ENCODE data around the gene MC3R. TPM values are rescaled to one million over a fixed set of nuclear protein-coding genes. Genes with fewer than 3 reads are reported as not detected.
A peak's percentile ranks its signal among the peaks of the same experiment; 100 is the strongest.
"Not testable (repeated sequence)": the region's sequence is repeated elsewhere in the genome, so short reads cannot be mapped to it uniquely, and the experiment has no call there.

Gene MC3R
- not detected for total RNA-seq

- H3K27me3 Mint-ChIP-seq = peaks cover 43% of the 10 kb centered on the region
- H3K27ac Mint-ChIP-seq = no peak within 1 kb of the TSS
- peak; percentile 55 for ATAC-seq (replicated peaks)
- H3K36me3 Mint-ChIP-seq (ENCODE audit: low read depth) = no peaks in the 10 kb centered on the region
- H3K4me3 Mint-ChIP-seq = no peak within 1 kb of the TSS
- H3K9me3 Mint-ChIP-seq = no peaks in the 10 kb centered on the region
- no peaks in the 10 kb centered on the region for H3K4me1 Mint-ChIP-seq
Observed at GRCh38 chr20:56247954-56248782, at the start of gene MC3R. TSS of gene MC3R (plus strand) at chr20:56248732. CDS start at chr20:56248844, 112 bp downstream.

GRCh38 chr20:56200456-56200855 lies 48.1 kb upstream of the MC3R start:
- Mint-ChIP-seq H3K4me1 (no peaks in the 10 kb centered on the region), H3K4me3 (no peak overlapping the region), H3K9me3 (peaks cover 16% of the 10 kb centered on the region), H3K27ac (no peak overlapping the region), H3K36me3 (ENCODE audit: low read depth) (no peaks in the 10 kb centered on the region), H3K27me3 (no peaks in the 10 kb centered on the region)
- no peak for ATAC-seq (replicated peaks)

- Mint-ChIP-seq H3K27me3 (no peaks in the 10 kb centered on the region), H3K27ac (no peak overlapping the region), H3K36me3 (ENCODE audit: low read depth) (no peaks in the 10 kb centered on the region), H3K4me3 (no peak overlapping the region), H3K9me3 (peaks cover 16% of the 10 kb centered on the region), H3K4me1 (no peaks in the 10 kb centered on the region)
- no peak for ATAC-seq (replicated peaks)
Observed at GRCh38 chr20:56202493-56203077, 45.9 kb upstream of the MC3R start.

GRCh38 chr20:56204206-56204605 lies 44.3 kb upstream of the MC3R start:
- H3K36me3 Mint-ChIP-seq (ENCODE audit: low read depth) = no peaks in the 10 kb centered on the region
- no peak overlapping the region for H3K4me3 Mint-ChIP-seq
- no peaks in the 10 kb centered on the region for H3K27me3 Mint-ChIP-seq
- H3K9me3 Mint-ChIP-seq = peaks cover 16% of the 10 kb centered on the region
- H3K27ac Mint-ChIP-seq = no peak overlapping the region
- H3K4me1 Mint-ChIP-seq = no peaks in the 10 kb centered on the region
- no peak for ATAC-seq (replicated peaks)

GRCh38 chr20:56205346-56205745 lies 43.2 kb upstream of the MC3R start:
- no peak for ATAC-seq (replicated peaks)
- H3K4me1 Mint-ChIP-seq = no peaks in the 10 kb centered on the region

GRCh38 chr20:56207656-56208055 lies 40.9 kb upstream of the MC3R start:
- Mint-ChIP-seq H3K9me3 (no peaks in the 10 kb centered on the region), H3K36me3 (ENCODE audit: low read depth) (no peaks in the 10 kb centered on the region), H3K27ac (no peak overlapping the region), H3K27me3 (peaks cover 5% of the 10 kb centered on the region), H3K4me3 (no peak overlapping the region), H3K4me1 (no peaks in the 10 kb centered on the region)
- ATAC-seq (replicated peaks) = no peak

More at GRCh38 chr20:56205346-56205745, 43.2 kb upstream of the MC3R start:
- Mint-ChIP-seq H3K9me3 (peaks cover 10% of the 10 kb centered on the region), H3K36me3 (ENCODE audit: low read depth) (no peaks in the 10 kb centered on the region), H3K27ac (no peak overlapping the region), H3K4me3 (no peak overlapping the region), H3K27me3 (peaks cover 1% of the 10 kb centered on the region)

- Mint-ChIP-seq H3K27ac (no peak overlapping the region), H3K4me3 (no peak overlapping the region), H3K4me1 (no peaks in the 10 kb centered on the region), H3K36me3 (ENCODE audit: low read depth) (no peaks in the 10 kb centered on the region), H3K27me3 (peaks cover 5% of the 10 kb centered on the region), H3K9me3 (no peaks in the 10 kb centered on the region)
- ATAC-seq (replicated peaks) = no peak
Observed at GRCh38 chr20:56208121-56208520, 40.4 kb upstream of the MC3R start.

GRCh38 chr20:56211051-56211450 lies 37.5 kb upstream of the MC3R start:
- no peaks in the 10 kb centered on the region for H3K4me1 Mint-ChIP-seq
- no peaks in the 10 kb centered on the region for H3K9me3 Mint-ChIP-seq
- H3K27me3 Mint-ChIP-seq = peaks cover 5% of the 10 kb centered on the region
- H3K36me3 Mint-ChIP-seq (ENCODE audit: low read depth) = no peaks in the 10 kb centered on the region
- no peak overlapping the region for H3K4me3 Mint-ChIP-seq
- H3K27ac Mint-ChIP-seq = no peak overlapping the region
- no peak for ATAC-seq (replicated peaks)

GRCh38 chr20:56212091-56212490 lies 36.4 kb upstream of the MC3R start:
- H3K27me3 Mint-ChIP-seq = peaks cover 5% of the 10 kb centered on the region
- H3K4me1 Mint-ChIP-seq = no peaks in the 10 kb centered on the region
- no peak overlapping the region for H3K27ac Mint-ChIP-seq
- H3K36me3 Mint-ChIP-seq (ENCODE audit: low read depth) = no peaks in the 10 kb centered on the region
- H3K4me3 Mint-ChIP-seq = no peak overlapping the region
- no peak for ATAC-seq (replicated peaks)
- H3K9me3 Mint-ChIP-seq = no peaks in the 10 kb centered on the region

- H3K4me3 Mint-ChIP-seq = no peak overlapping the region
- no peaks in the 10 kb centered on the region for H3K36me3 Mint-ChIP-seq (ENCODE audit: low read depth)
- H3K9me3 Mint-ChIP-seq = no peaks in the 10 kb centered on the region
- peaks cover 5% of the 10 kb centered on the region for H3K27me3 Mint-ChIP-seq
- no peak for ATAC-seq (replicated peaks)
- H3K27ac Mint-ChIP-seq = no peak overlapping the region
- no peaks in the 10 kb centered on the region for H3K4me1 Mint-ChIP-seq
Observed at GRCh38 chr20:56213321-56213720, 35.2 kb upstream of the MC3R start.

- Mint-ChIP-seq H3K27me3 (peaks cover 5% of the 10 kb centered on the region), H3K9me3 (peaks cover 8% of the 10 kb centered on the region), H3K4me3 (no peak overlapping the region), H3K27ac (no peak overlapping the region), H3K4me1 (no peaks in the 10 kb centered on the region), H3K36me3 (ENCODE audit: low read depth) (no peaks in the 10 kb centered on the region)
- ATAC-seq (replicated peaks) = no peak
Observed at GRCh38 chr20:56215115-56215514, 33.4 kb upstream of the MC3R start.

GRCh38 chr20:56217829-56218228 lies 30.7 kb upstream of the MC3R start:
- Mint-ChIP-seq H3K36me3 (ENCODE audit: low read depth) (no peaks in the 10 kb centered on the region), H3K27me3 (peaks cover 4% of the 10 kb centered on the region), H3K4me1 (no peaks in the 10 kb centered on the region), H3K27ac (no peak overlapping the region), H3K9me3 (peaks cover 11% of the 10 kb centered on the region), H3K4me3 (no peak overlapping the region)
- no peak for ATAC-seq (replicated peaks)

- H3K4me3 Mint-ChIP-seq; H3K27ac Mint-ChIP-seq; H3K4me1 Mint-ChIP-seq; H3K36me3 Mint-ChIP-seq (ENCODE audit: low read depth); ATAC-seq (replicated peaks); H3K27me3 Mint-ChIP-seq: not testable (repeated sequence)
- peaks cover 11% of the 10 kb centered on the region for H3K9me3 Mint-ChIP-seq
Observed at GRCh38 chr20:56221186-56221585, 27.3 kb upstream of the MC3R start.

- H3K9me3 Mint-ChIP-seq = peaks cover 11% of the 10 kb centered on the region
- no peak for ATAC-seq (replicated peaks)
Observed at GRCh38 chr20:56222201-56222600, 26.3 kb upstream of the MC3R start.

GRCh38 chr20:56222945-56223344 lies 25.6 kb upstream of the MC3R start:
- Mint-ChIP-seq H3K9me3 (peaks cover 11% of the 10 kb centered on the region), H3K27me3 (peaks cover 4% of the 10 kb centered on the region), H3K27ac (no peak overlapping the region), H3K4me1 (no peaks in the 10 kb centered on the region), H3K4me3 (no peak overlapping the region), H3K36me3 (ENCODE audit: low read depth) (no peaks in the 10 kb centered on the region)
- ATAC-seq (replicated peaks) = no peak

More at GRCh38 chr20:56222201-56222600, 26.3 kb upstream of the MC3R start:
- Mint-ChIP-seq H3K27ac (no peak overlapping the region), H3K36me3 (ENCODE audit: low read depth) (no peaks in the 10 kb centered on the region), H3K27me3 (peaks cover 4% of the 10 kb centered on the region), H3K4me3 (no peak overlapping the region), H3K4me1 (no peaks in the 10 kb centered on the region)

All from activated T-helper 17 cell treated with anti-CD3 and anti-CD28 coated beads, Interleukin-2, amount 50 U/mL, for 72 hours (primary cell).